ENCODE data around the gene RPTOR.

- TF ChIP-seq CTCF (conservative IDR thresholded peaks at IDR 0.05; ENCODE audit: low read length) (no peak), EZH2phosphoT487 (IDR thresholded peaks at IDR 0.05; ENCODE audit: borderline replicate concordance, low read depth, low read length) (no peak)
Observed at GRCh38 chr17:80917716-80918560, 373.3 kb downstream of the RPTOR start.

Data from OCI-LY7 (cell line).